Fibroblast of skin of right quadriceps (primary cell): ENCODE data around the gene ZNF398.
"Not testable (repeated sequence)": the region's sequence is repeated elsewhere in the genome, so short reads cannot be mapped to it uniquely, and the experiment has no call there.

Source experiments
- DNase-seq: peaks from one replicate; pipeline ENCODE4 v3.0.0-alpha.2; 2013

The ZNF398 gene, protein sequence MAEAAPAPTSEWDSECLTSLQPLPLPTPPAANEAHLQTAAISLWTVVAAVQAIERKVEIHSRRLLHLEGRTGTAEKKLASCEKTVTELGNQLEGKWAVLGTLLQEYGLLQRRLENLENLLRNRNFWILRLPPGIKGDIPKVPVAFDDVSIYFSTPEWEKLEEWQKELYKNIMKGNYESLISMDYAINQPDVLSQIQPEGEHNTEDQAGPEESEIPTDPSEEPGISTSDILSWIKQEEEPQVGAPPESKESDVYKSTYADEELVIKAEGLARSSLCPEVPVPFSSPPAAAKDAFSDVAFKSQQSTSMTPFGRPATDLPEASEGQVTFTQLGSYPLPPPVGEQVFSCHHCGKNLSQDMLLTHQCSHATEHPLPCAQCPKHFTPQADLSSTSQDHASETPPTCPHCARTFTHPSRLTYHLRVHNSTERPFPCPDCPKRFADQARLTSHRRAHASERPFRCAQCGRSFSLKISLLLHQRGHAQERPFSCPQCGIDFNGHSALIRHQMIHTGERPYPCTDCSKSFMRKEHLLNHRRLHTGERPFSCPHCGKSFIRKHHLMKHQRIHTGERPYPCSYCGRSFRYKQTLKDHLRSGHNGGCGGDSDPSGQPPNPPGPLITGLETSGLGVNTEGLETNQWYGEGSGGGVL

DNA sequence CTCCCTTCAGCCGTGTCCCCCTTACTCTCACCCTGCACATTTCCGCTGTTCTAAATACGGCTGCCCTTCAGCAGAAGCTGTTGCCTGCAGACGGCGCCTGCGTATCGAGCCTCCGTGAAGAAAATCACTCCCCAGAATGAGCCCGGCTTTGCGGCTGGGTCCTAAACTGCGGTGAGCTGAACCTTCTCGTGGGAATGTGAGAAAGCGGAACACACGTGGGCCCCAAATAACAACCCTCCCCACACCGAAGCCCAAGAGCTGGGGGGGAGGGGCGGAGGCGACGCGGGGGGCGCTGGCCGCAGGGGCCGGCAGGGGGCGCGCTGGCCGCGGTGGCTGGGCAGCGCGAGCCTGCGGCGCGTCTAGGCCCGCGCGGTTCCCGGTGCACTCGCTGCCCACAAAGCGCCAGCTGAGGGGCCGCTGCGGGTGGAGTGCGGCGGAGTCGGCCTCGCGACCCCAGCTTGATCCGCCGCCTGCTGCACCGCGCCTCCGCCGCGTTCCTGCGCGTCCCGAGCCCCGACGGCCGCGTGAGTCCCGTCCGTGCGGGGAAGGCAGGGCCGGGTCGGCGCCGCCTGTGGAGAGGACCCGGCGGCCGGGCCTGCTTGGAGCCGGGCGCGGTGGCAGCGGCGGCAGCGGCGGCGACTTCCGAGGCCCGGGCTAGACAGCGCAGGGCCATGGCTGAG is at the start of gene ZNF398:
Gene ZNF398, plus strand, starts transcription at position 382 of the 680 bp plus-strand sequence. Its CDS starts 290 bp downstream, at position 672.
- DNase-seq: peak; percentile 81

DNA sequence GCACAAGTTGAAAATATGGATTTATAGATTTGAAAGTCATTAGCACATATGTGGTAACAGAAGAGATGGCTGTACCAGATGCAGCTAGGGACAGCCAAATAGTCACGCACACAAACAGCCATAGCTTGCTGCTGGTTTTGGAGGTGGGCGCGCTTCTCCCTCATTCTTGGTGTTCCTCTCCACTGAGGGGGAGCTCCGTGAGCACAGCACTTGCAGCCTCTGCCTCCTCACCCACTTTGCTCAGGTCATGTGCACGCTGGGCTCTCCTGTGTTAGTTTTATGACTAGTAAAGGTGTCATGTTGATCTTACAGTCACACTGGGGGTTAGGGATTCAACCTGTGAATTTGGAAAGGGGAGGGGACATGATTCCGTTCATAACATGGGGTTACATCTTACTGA is 48.2 kb upstream of the ZNF398 start:
- no peak for DNase-seq

DNA sequence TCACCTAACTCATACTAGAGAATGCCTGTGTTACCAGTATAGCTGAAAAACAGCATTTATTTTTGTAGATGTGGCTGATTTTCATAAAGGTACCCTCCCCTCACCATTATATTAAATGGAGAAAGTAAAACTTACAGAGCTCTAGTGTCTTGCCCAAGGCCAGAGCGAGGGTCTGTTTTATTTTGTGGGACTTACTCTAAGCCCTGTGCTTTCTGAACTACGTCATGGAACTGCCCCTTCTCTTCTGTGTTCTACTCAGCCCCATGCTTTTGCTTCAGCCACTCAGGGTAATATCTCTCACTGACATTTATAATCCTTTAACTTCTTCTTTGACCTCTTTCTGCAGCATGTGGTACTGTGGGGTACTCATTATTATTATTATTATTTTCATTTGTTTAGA is 46.4 kb upstream of the ZNF398 start:
- no peak for DNase-seq

DNA sequence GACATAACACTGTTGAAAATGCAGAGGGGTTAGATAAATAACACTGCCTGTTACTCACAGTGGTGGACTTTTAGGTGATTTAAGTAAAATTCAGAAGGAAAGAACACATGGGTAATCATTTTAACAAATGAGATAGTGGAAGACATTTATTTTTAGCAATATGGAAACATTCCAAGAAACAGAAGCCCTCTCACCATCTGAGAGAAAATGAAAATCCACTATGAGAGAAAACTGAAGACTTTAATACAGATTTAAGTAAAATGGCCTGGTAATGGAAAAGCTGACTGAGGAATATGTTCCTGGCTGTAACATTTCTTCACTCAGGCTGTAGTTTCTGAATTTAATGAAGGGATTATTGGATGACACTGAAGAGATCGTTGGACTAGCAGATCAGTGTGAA is 44.6 kb upstream of the ZNF398 start:
- DNase-seq: no peak

DNA sequence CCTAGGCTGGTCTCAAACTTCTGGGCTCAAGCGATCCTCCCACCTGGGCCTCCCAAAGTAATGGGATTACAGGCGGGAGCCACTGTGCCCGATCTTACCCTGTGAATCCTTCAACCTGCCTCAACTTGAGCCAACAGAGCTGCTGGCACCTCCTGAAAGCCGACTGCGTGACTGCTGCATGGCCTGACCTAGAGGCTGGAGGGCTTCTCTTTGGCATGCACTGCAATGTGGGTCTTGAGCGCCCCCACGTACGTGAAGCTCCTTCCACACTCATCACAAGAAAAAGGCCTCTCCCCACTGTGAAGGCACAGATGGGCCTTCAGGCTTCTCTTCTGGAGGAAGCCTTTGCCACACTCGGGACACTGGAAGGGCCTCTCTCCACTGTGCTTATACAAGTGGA is 43.8 kb upstream of the ZNF398 start:
- DNase-seq: no peak

DNA sequence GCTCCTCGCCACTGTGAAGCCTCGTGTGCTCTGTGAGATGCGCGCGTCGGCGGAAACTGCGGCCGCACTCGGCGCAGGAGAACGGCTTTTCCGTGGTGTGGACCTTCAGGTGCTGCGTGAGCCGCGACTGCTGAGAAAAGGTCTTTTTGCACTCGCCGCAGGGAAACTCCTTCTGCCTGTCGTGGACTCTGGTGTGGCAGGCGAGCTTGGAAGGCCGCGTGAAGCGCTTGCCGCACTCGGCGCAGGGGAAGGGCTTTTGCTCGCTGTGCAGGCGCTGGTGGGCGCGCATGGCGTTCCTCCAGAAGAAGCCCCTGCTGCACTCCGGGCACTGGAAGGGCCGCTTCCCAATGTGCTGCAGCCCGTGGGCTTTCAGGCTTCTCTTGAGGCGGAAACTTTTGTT is 43.0 kb upstream of the ZNF398 start:
- DNase-seq: no peak

DNA sequence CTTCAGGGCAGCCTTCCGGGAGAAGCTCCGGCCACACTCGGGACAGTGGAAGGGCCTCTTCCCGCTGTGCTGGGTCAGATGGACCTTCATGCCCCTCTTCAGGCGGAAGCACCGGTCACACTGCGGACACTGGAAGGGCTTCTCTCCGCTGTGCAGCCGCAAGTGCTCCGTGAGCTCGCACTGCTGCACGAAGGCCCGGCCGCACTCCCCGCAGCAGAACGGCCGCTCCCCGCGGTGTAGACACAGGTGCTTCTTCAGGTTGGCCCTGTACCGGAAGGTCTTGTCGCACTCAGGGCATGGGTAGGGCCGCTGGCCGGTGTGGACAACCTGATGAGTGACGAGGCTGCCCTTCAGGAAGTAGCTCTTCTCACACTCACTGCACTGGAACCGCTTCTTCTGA is 42.5 kb upstream of the ZNF398 start:
- no peak for DNase-seq

DNA sequence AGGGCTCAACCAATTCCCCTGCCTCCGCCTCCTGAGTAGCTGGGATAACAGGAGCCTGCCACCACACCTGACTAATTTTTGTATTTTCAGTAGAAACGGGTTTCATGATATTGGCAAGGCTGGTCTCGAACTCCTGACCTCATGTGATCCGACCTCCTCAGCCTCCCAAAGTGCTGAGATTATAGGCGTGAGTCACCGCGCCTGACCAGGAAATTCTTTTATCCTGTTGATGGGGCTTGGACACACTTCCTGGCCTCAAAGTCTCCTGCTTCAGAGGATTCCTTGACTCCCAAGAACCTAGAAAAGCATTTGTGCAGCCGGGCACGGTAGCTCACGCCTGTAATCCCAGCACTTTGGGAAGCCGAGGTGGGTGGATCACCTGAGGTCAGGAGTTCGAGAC is 37.3 kb upstream of the ZNF398 start:
- no peak for DNase-seq

DNA sequence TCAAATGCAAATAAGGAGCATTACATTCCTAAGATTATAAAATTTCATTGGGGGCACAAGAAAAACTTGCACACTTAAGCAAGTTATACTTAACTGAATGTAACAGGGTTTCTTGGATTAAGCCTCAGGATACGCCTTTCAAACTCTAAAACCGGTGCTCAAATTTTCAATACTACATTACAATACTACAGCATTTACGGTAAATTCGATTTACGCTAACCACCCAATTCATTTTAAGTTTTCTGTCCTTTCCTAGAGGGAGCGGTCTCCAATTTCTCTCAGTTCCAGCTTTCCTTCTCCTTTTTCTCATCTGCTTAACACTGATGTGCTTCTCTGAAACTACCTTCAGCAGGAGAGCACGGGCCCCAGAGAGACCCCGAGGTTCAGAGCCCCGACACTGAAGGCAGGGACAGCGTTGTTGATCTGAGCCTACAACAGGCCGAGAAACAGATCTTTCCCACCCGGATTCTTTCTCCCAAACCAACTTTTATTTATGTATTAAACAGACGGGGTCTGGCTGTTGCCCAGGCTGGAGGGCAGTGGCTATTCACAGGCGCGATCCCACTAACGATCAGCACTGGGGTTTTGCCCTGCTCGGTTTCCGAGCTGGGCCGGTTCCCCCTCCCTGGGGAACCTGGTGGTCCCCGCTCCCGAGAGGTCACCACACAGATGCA is 21.9 kb upstream of the ZNF398 start:
- no peak for DNase-seq

DNA sequence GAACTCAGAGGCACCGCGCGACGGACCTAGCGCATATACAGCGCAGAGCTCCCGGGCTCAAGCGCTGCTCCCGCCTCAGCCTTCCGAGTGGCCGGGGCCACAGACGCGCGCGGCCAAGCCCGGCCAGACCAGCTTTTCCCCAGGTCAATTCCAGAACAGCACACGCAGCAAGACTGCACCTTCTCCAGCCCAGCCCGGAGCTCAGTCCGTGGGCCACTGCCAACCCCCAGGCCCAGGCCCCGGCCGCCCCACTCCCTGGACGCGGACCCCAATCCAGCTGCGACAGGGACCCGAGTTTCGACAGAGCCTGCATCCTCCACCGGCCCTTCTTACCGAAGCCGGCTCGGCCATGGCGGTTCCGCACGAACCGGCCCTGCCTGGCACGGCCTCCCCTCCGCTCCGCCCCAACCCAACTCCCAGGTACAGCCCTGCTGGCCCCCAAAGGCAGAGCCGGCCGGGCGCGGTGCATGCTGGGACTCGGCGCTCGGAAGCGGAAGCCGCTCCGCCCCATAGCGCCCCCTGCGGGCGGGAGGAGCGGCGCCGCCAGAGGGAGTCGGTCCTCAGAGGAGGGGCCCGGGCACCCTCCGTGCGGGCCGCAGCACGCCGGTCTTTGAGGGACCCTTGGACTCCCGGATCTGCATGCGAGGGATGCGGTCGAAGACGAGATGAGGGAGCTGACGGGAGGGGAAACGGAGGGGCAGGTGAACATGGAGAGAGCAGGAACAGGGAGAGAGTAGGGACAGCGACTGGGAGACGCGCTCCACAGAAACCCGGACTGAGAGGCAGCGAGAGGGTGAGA is 21.2 kb upstream of the ZNF398 start, which contains the start of gene ZNF425:
Gene ZNF425, minus strand, starts transcription at position 462 of the 799 bp plus-strand sequence. Its CDS starts 111 bp downstream, at position 351.
- DNase-seq: peak; percentile 91

DNA sequence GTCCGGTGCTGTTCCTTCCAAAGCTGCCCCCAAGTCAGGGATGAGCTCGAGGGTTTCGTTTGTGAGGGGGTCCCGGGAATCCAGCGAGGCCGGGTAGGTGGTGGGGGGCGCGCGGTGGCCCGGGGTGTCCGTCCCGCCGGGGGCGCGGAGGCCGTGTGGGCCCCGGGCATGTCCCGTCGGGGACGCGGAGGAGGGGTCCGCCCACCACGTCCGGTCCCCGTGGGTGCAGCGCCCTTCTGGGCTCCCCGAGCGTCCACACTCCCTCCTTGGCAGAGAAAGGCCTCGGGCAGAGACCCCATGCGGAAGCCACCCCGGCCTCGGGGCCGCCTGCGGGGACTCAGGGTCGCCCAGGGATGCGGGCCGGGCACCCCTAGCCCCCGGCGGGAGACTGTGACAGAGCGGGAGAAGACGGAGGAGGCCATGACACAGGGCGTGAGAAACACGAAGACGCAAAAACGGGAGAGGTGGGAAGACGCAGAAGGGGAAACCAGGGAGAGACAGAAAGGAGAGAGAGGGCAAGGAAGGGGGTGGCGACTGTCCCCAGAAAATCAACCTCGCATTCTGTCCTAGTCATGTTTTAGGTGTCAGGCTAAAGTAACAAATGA is 20.5 kb upstream of the ZNF398 start:
- DNase-seq: no peak

DNA sequence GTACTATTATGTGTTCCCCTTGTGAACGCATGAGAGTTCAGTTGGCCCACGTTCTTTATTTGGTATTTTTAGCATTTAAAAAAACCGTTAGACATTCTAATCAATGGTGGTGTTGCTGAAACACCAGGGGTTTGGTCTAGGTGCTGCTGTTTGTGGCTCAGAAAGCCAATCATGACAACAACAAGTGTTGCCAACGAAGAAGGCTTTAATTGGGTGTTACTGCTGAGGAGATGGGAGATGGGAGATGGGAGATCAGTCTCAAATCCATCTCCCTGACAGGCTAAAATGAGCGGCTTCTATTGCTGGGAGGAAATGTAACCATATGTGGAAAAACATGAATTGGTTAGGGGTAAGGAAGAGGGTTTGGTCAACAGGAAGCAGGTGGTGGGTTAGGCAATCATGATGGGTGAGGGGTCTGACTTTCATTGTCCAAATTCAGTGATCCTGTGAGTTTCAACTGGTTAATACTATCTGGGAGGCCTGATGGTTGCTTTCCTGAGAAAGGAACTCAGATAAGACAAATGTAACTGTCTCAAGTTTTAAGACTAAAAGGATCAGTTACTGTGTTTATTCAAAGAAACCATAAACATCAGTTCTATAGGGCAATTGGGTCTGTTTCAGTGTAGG is 16.6 kb upstream of the ZNF398 start:
- no peak for DNase-seq

DNA sequence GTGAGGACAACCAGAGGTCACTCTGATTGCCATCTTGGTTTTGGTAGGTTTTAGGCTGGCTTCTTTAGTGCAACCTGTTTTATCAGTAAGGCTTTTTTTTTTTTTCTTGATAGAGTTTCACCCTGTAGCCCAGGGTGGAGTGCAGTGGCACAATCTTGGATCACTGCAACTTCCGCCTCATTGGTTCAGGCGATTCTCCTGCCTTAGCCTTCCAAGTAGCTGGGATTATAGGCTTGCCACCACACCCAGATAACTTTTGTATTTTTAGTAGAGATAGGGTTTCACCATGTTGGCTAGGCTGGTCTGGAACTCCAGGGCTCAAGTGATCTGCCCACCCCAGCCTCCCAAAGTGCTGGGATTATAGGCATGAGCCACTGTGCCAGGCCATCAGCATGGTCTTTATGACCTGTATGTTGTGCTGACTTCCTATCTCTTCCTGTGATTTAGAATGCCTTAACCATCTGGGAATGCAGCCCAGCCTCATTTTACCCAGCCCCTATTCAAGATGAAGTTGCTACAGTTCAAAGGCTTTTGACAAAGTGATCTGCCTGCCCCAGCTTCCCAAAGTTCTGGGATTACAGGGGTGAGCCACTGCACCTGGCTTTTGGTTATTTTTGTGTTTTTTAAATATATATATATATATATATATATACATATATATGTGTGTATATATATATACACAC is 14.1 kb upstream of the ZNF398 start:
- DNase-seq: no peak

DNA sequence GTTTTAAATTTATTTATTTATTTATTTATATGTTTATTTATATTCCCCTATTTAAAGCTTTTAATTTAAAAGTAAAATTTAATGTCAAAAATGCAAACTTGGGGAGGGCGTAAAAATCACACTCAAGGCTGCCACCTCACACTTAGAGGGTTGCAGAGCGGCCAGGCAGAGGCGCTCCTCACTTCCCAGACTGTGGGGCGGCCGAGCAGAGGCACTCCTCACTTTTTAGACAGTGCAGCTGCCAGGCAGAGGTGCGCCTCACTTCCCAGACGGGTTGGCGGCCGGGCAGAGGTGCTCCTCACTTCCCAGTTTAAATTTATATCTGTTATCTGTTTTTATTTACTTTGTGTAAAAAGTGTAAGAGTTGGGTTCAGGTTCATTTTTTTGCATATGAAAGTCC is 11.1 kb upstream of the ZNF398 start:
- no peak for DNase-seq

DNA sequence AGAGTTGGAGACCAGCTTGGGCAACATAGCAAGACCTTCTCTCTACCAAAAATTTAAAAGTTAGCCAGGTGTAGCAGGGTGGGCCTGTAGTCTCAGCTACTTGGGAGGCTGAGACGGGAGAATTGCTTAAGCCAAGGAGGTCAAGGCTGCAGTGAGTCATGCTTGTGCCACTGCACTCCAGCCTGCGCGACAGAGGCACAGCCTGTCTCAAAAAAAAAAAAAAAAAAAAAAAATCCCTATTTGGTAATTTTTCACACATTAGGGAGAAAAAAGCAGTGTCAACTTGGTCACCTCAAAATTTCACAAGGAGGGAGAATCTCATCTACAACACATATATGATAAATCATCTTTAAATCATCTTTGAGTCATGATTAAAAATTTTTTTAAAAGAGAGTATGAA is 6.4 kb upstream of the ZNF398 start:
- DNase-seq: no peak

DNA sequence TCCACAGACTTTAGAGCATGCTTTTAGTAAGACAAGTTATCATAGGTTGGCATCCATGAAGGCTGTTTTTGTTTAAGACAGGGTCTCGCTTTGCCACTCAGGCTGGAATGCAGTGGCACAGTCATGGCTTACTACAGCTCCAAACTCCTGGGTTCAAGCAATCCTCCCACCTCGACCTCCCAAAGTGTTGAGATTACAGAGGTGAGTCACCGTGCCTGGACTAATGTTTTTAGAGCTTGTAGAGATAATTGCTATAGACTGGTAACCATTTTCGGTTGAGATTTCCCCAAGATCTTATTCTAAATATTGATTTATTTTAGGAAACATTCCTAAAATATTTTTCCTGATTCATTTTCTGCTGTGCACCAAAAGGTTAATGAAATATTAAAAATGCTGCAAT is 5.4 kb upstream of the ZNF398 start:
- DNase-seq: no peak

DNA sequence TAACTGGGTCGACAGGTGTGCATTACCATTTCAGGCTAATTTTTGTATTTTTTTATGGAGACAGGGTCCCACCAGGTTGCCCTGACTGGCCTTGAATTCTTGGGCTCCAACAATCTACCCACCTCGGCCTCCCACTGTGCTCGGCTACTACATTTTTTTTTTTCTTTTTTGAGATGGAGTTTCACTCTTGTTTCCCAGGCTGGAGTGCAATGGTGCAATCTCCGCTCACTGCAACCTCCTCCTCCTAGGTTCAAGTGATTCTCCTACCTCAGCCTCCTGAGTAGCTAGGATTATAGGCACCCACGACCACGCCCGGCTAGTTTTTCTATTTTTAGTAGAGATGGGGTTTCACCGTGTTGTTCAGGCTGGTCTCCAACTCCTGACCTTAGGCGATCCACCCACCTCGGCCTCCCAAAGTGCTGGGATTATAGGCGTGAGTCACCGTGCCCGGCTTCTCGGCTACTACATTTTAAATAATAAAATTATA is 2.8 kb upstream of the ZNF398 start:
- DNase-seq: not testable (repeated sequence)

DNA sequence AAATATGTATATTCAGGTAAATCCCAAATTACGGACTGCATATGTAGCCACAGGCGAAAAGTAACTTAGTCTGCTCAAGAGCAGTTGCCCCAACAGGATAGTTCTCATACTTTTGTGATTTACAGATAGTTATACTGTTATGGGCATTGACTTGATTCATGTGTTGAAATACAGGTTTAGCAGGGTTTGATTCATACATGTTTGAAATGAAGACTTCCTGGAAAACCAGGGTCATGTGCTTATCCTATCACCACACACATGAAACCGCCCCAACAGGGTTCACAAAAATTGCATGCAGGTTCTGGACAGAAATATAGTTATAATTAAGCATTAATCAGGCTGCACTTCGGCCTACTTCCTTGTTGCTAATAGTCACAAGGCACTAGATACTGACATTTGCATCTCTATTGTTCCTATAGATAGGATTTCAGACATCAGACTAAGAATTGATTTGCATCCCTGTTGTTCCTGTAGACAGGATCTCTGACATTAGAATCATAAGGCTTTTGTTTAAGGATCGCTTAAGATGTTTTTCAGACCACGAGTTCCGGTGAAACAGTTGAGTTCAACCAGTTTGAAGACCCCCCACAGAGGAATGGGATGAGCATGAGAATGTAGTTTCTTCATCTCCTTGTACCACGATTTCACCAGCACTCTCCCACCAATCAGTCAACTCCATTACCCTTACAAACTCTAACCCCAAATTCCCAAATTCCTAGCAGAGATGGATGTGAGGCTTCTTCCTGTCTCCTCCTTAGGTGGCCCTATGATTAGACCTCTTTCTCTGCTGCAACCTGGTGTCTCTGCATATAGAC is 2.0 kb upstream of the ZNF398 start:
- DNase-seq: no peak

DNA sequence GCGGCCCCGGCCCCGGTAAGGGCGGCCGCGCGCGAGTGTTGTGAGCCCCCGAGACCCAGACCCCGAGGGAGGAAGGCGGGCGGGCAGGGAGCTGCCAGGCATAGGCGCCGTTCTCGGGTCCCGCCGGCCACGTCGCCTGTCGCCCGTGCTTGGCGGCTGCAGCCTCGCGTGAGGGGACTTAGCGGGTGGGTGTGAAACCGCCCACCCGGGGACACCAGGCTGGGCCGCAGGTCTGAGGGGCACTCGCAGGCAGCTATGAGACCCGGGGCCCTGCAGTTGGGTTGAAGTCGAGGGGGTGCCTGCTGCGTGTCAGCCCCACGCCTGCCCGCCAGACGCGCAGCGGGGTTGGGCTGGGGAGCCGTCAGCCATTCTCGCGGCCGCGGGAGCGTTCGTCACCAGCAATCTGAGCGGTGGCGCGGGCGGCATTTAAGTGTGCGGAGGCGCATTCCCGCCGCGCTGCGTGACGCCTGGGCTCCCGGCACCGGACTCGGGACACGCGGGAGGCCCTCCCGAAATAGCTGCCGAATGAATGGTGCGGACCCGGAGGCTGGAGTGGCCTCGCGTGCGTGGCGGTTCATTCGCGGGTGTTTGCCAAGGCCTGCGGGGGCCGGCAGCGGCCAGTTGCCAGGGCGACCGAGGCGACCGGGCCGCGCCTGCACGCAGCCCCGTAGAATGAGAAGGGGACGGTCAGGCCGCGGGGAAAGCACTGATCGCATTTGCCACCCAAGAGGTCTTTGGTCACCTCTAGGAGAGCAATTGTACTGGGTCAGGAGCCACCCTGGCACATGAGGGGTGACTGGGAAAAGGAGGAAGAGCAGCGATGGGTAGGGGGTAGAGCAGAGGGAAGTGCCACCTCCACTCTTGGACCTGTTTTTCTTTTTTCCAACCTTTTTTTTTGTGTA is 750 bp downstream of the ZNF398 start:
- DNase-seq: peak; percentile 42
